B cell (primary cell): ENCODE data around the gene CAPN11. TPM values are rescaled to one million over a fixed set of nuclear protein-coding genes. Genes with fewer than 3 reads are reported as not detected.

ENCODE experiments used
- ATAC-seq: fragments of 200-7000 bp; cut with Tn5 transposase; one replicate; pipeline ENCODE4 v1.10.0; 2021; ENCODE audit warnings: low read depth, mild to moderate bottlenecking, moderate number of reproducible peaks, moderate library complexity
- CTCF ChIA-PET: fragments of 350-600 bp; sonication (Branson Sonifier 250); formaldehyde crosslinking; loops from one replicate; lab custom pipeline; 2021; ENCODE audit warnings: antibody characterized with exemption, inconsistent platforms; lab: Charles Lee
- POLR2A ChIA-PET: fragments of 350-600 bp; sonication (Branson Sonifier 250); formaldehyde crosslinking; loops from one replicate; lab custom pipeline; 2021; ENCODE audit warnings: antibody characterized with exemption; lab: Charles Lee
- DNase-seq: peaks from one replicate; pipeline ENCODE4 v3.0.0; 2013
- H2AFZ ChIP-seq: 2 replicates; pipeline ENCODE4 v1.6.1; 2012; ENCODE audit warnings: mild to moderate bottlenecking, low read depth, low read length; ENCODE audit not compliant: insufficient read depth, poor library complexity, severe bottlenecking
- H3K27ac ChIP-seq, 2 donors: 1 replicate in 1 of 2; 2 replicates in 1 of 2; pipeline ENCODE4 v1.5.1; 2012 to 2013; ENCODE audit warnings: low read length in 2 of 2, mild to moderate bottlenecking in 2 of 2, moderate library complexity in 1 of 2
- H3K27me3 ChIP-seq, 4 experiments: fragments of 200-600 bp in 1 of 4; sonication (generic) in 1 of 4; replicated peaks in 1 of 4; 1 replicate in 2 of 4; 2 replicates in 2 of 4; pipeline versions ENCODE4 v1.6.1 to v1.7.0; 2013 to 2016; ENCODE audit warnings: low read length in 3 of 4, mild to moderate bottlenecking in 2 of 4, mixed read lengths in 1 of 4, moderate library complexity in 1 of 4; ENCODE audit not compliant: insufficient read depth in 4 of 4, control insufficient read depth in 3 of 4; ENCODE audit errors: control extremely low read depth in 1 of 4
- H3K36me3 ChIP-seq, 2 experiments: replicated peaks in 1 of 2; 1 replicate in 1 of 2; 2 replicates in 1 of 2; pipeline versions ENCODE4 v1.6.1 to v1.7.1; 2013; ENCODE audit warnings: low read length in 1 of 2; ENCODE audit not compliant: insufficient read depth in 2 of 2, control insufficient read depth in 1 of 2; ENCODE audit errors: control extremely low read depth in 1 of 2, extremely low read depth in 1 of 2
- H3K4me1 ChIP-seq, 2 donors: fragments of 200-600 bp in 1 of 2; sonication (generic) in 1 of 2; 1 replicate in 1 of 2; 2 replicates in 1 of 2; pipeline versions ENCODE4 v1.5.1 to v1.6.1; 2013 to 2017; ENCODE audit warnings: low read length in 2 of 2; ENCODE audit not compliant: control insufficient read depth in 2 of 2, insufficient read depth in 2 of 2
- H3K4me2 ChIP-seq: replicated peaks from 2 replicates; pipeline ENCODE3; 2012; ENCODE audit warnings: mild to moderate bottlenecking, low read depth, low read length; ENCODE audit not compliant: poor library complexity, severe bottlenecking
- H3K4me3 ChIP-seq, 5 experiments: fragments of 200-600 bp in 1 of 5; sonication (generic) in 1 of 5; 1 replicate in 3 of 5; 2 replicates in 2 of 5; pipeline versions ENCODE4 v1.5.1 to v1.7.0; 2011 to 2016; ENCODE audit warnings: low read length in 4 of 5, mild to moderate bottlenecking in 4 of 5, low read depth in 2 of 5, control low read depth in 1 of 5, moderate library complexity in 1 of 5; ENCODE audit not compliant: insufficient read depth in 1 of 5; ENCODE audit errors: control extremely low read depth in 1 of 5, extremely low read depth in 1 of 5
- H3K79me2 ChIP-seq: fragments of 200-600 bp; sonication (generic); one replicate; pipeline ENCODE4 v1.6.0; 2016; ENCODE audit warnings: low read length; ENCODE audit not compliant: control insufficient read depth, insufficient read depth
- H3K9ac ChIP-seq: fragments of 200-600 bp; sonication (generic); 2 replicates; pipeline ENCODE4 v1.6.1; 2017; ENCODE audit warnings: mild to moderate bottlenecking, low read length, moderate library complexity
- H3K9me3 ChIP-seq, 3 donors: one replicate each; pipeline versions ENCODE4 v1.6.1 to v1.7.1; 2013; ENCODE audit warnings: low read length in 2 of 3; ENCODE audit not compliant: control insufficient read depth in 2 of 3, insufficient read depth in 1 of 3; ENCODE audit errors: control extremely low read depth in 1 of 3
- H4K20me1 ChIP-seq: 2 replicates; pipeline ENCODE4 v1.6.0; 2012; ENCODE audit warnings: mild to moderate bottlenecking, low read length; ENCODE audit not compliant: insufficient read depth, control insufficient read depth, poor library complexity, severe bottlenecking
- H3K27ac Mint-ChIP-seq: one replicate; pipeline ENCODE4 v1.8.0; 2021; ENCODE audit warnings: mixed read lengths
- H3K27me3 Mint-ChIP-seq: one replicate; pipeline ENCODE4 v1.8.0; 2021; ENCODE audit warnings: mixed read lengths
- H3K4me1 Mint-ChIP-seq: one replicate; pipeline ENCODE4 v1.8.0; 2021; ENCODE audit warnings: mixed read lengths
- H3K4me3 Mint-ChIP-seq: one replicate; pipeline ENCODE4 v1.8.0; 2021; ENCODE audit warnings: mixed read lengths
- H3K9me3 Mint-ChIP-seq: one replicate; pipeline ENCODE4 v1.8.0; 2022; ENCODE audit warnings: mixed read lengths; ENCODE audit not compliant: insufficient read depth
- CTCF ChIP-seq: fragments of 200-600 bp; IDR thresholded peaks from one replicate; pipeline ENCODE4 v1.8.0; 2022; ENCODE audit warnings: antibody characterized with exemption, mild to moderate bottlenecking
- EZH2 ChIP-seq: IDR thresholded peaks from 2 replicates; pipeline ENCODE4 v1.6.1; 2012; ENCODE audit warnings: borderline replicate concordance, low read depth, mild to moderate bottlenecking, moderate library complexity, low read length; ENCODE audit not compliant: insufficient read depth, poor library complexity, severe bottlenecking
- WGBS: methylation state at CpG from one replicate; pipeline ENCODE4 v1.1.5; 2013; ENCODE audit warnings: missing lambda C conversion rate; ENCODE audit not compliant: insufficient coverage; 5-methylcytosine and 5-hydroxymethylcytosine counted together
- intact Hi-C: fragments of 100-400 bp; cut with micrococcal nuclease; formaldehyde crosslinking; loops from one replicate; pipeline ENCODE4 v1.10.0; 2022
- polyA plus RNA-seq: library from polyadenylated mRNA; depleted of rRNA; stranded (reverse); fragments of >200 nt; gene quantifications from 2 replicates; pipeline ENCODE4 v1.2.3, GENCODE V29; 2012
- total RNA-seq, 2 donors: library from RNA; stranded (reverse); fragments of 120-200 nt in 1 of 2; gene quantifications; 1 replicate in 1 of 2; 2 replicates in 1 of 2; pipeline versions ENCODE4 v1.2.3 to v1.2.4, GENCODE V29; 2013 to 2022

The CAPN11 gene
- total and polyA plus RNA-seq, 2 donors (not counting 1 experiment from before 2014, with no cell fraction given), result not detected

- H4K20me1 ChIP-seq, result peaks cover 73% of the 10 kb centered on the region
- no peak overlapping the region for H3K4me2 ChIP-seq
- H3K4me3 Mint-ChIP-seq, result no peak overlapping the region
- 90% methylated on average over 2 of the region's 4 CpGs for WGBS
- H3K79me2 ChIP-seq, result peaks cover 90% of the 10 kb centered on the region
- no peaks in the 10 kb centered on the region for H3K27me3 Mint-ChIP-seq
- H3K27ac ChIP-seq, result no peak overlapping the region
- DNase-seq, result no peak
- ATAC-seq, result no peak
- POLR2A ChIA-PET, result no interaction called here
- no peak overlapping the region for H3K4me3 ChIP-seq
- no peak overlapping the region for H3K27ac Mint-ChIP-seq
- no peak for TF ChIP-seq EZH2
- H3K27me3 ChIP-seq, result no peaks in the 10 kb centered on the region
- H3K4me1 ChIP-seq, result peaks cover 21 to 39% of the 10 kb centered on the region in 2 donors
- H3K36me3 ChIP-seq, result peaks cover 0 to 16% of the 10 kb centered on the region in 2 experiments
- no peaks in the 10 kb centered on the region for H3K9me3 ChIP-seq
- H3K9ac ChIP-seq, result no peak overlapping the region
- intact Hi-C loops, result no loop called here
- H2AFZ ChIP-seq, result no peak overlapping the region
- CTCF ChIA-PET, result no interaction called here
- no peaks in the 10 kb centered on the region for H3K9me3 Mint-ChIP-seq
- H3K4me1 Mint-ChIP-seq, result peaks cover 68% of the 10 kb centered on the region
These were observed 37.8 kb upstream of the CAPN11 start for GRCh38 chr6:44120692-44121443.

GRCh38 chr6:44122801-44123200 is 35.8 kb upstream of the CAPN11 start:
- Histone ChIP-seq H3K79me2 (peaks cover 96% of the 10 kb centered on the region), H3K9me3 (no peaks in the 10 kb centered on the region), H3K27me3 (no peaks in the 10 kb centered on the region), H3K36me3 (peaks cover 0 to 3% of the 10 kb centered on the region in 2 experiments), H3K4me1 (peaks cover 28 to 42% of the 10 kb centered on the region in 2 donors), H3K27ac (no peak overlapping the region), H4K20me1 (peaks cover 54% of the 10 kb centered on the region), H2AFZ (no peak overlapping the region), H3K4me3 (no peak overlapping the region), H3K4me2 (peak overlapping the region; percentile 34), H3K9ac (peak overlapping the region; percentile 9)
- DNase-seq (no peak), ATAC-seq (no peak)
- TF ChIP-seq EZH2, result no peak
- no peak for TF ChIP-seq CTCF
- no peaks in the 10 kb centered on the region for H3K9me3 Mint-ChIP-seq
- intact Hi-C loops, result no loop called here
- H3K4me1 Mint-ChIP-seq, result peaks cover 66% of the 10 kb centered on the region
- WGBS, result no CpG with 5 or more reads among the region's 1 CpG
- H3K27ac Mint-ChIP-seq, result peak overlapping the region; percentile 1
- CTCF ChIA-PET, result interaction anchor here (1.4 to 2.3 kb wide), 2 partner anchors 25 to 28 kb away, joined by 4 to 5 read pairs; no protein-coding TSS in a partner anchor
- POLR2A ChIA-PET, result no interaction called here
- H3K27me3 Mint-ChIP-seq, result no peaks in the 10 kb centered on the region
- H3K4me3 Mint-ChIP-seq, result no peak overlapping the region
